Lung microvascular endothelial cell (primary cell): ENCODE data around the gene GLB1L2. TPM values are rescaled to one million over a fixed set of nuclear protein-coding genes. Genes with fewer than 3 reads are reported as not detected.

Source experiments
- DNase-seq, 2 donors: peaks; one replicate each; pipeline versions ENCODE4 v3.0.0 to v3.0.0-alpha.2; 2010; ENCODE audit warnings: low read depth in 2 of 2
- total RNA-seq: library from RNA; depleted of rRNA; stranded (reverse); fragments of >200 nt; gene quantifications from 2 replicates; pipeline ENCODE4 v1.2.1, GENCODE V29; 2014

Gene GLB1L2
- total RNA-seq, 1 donor from 2014 or later, result under 0.01 TPM

- no peak for DNase-seq
Measured at GRCh38 chr11:134346976-134347350, 15.2 kb downstream of the GLB1L2 start.

- DNase-seq, result no peak
Measured at GRCh38 chr11:134347441-134347840, 15.7 kb downstream of the GLB1L2 start.

GRCh38 chr11:134349109-134349801 is 17.5 kb downstream of the GLB1L2 start:
- DNase-seq, result no peak

DNA sequence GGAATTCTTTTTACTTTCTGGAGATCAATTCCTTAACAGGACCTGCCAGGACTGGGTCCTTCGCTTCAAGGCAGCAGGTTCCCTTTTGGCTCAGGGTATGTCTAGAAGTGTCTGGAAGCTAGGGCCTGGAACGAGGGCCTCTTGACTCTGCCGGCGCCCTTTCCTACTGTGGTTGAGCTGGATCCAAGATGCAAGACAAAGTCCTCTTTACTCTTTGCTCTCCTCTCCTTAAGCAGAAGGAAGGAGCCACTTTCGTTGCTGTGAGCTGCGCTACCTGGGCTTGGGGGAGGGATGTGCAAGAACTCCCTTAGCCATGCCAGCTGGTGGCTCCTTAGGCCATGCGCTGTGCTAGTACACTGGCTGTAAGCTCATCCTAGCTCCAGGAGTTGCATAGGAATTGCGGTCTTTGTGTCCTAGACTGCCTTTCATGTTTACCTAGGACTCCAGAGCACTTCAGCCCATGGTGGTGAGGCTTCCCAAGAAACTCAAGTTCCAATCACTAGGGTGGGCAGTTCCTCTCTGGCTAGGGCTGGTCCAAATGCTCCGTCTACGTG is 18.1 kb downstream of the GLB1L2 start:
- no peak for DNase-seq

GRCh38 chr11:134350381-134350780 is 18.6 kb downstream of the GLB1L2 start:
- no peak for DNase-seq

DNA sequence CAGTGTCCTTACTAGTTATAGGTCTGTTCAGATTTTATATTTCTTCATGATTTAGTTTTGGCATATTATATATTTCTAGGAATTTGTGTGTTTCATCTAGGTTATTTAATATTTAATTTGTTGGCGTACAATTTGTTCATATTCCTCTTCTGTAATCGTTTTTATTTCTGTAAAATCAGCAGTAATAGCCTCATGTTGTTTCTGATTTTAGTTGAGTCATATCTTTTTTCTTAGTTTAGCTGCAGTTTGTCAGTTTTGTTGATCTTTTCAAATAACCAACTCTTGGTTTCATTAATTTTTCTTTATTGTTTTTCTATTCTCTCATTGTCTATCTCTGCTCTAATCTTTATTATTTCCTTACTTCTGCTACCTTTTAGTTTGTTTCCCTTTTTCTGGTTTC is 20.3 kb downstream of the GLB1L2 start:
- no peak for DNase-seq

DNA sequence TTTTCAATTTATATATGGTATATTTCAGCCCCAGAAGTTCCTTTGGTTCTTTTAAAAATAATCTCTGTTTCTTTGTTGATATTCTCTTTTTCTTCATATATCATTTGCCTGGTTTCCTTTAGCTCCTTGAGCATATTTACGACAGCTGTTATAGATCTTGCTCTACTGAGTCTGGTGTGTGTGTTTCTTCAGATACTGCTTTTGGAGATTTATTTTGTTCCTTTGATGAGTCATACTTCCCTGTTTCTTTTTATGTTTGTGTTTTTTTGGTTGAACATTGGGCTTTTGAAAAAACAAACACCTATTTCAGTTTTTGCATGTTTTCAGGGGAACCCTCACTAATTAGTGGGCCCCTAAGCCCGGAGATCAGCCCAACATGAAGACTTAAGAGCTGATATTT is 23.3 kb downstream of the GLB1L2 start:
- no peak for DNase-seq

GRCh38 chr11:134355656-134356055 is 23.9 kb downstream of the GLB1L2 start:
- no peak for DNase-seq

DNA sequence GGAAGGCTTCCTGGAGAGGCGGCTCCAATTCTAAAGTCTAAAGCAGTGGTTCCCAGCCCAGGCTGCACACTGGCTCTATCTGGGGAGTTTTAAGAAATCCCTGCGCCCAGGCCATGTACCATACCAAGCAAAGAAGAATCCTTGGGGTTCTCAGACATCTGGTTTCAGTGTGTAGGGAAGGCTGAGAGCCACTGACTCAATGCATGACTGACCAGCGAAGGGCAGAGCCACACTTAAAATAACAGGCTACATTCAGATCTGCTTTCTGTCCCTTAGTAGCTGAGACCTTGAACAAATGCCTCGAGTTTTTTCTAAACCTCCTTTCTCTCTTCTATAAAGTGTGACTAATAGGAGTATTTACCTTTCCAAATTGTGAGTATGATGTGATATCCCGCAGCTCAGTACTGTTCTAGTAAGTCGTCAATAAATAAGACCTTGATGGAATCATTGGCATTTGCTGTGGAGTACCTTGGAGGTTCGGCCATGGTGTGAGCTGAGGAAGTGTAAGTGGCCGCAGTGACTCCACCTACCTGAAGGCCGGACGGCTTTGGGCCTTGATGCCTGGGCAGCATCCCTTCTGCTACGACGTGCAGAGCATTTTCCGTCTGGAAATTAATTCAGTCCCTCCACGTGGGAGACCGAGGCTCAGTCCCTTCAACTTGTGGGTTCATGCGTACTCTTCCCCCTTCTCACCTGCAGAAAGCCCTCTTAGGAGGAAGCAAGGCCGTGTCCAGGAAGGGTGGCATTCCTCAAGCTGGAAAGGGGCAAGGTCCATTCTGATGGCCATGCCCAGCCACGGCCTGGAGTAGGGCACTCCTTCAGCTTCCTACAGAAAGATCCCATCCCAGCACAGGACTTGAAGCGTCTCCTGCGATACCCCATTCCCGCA is 25.1 kb downstream of the GLB1L2 start:
- DNase-seq, result no peak

GRCh38 chr11:134357545-134357839 is 25.7 kb downstream of the GLB1L2 start:
- DNase-seq, result no peak

- DNase-seq, result no peak
Measured at GRCh38 chr11:134358165-134358855, 26.5 kb downstream of the GLB1L2 start.

GRCh38 chr11:134358856-134359490 is 27.2 kb downstream of the GLB1L2 start:
- DNase-seq, result no peak

GRCh38 chr11:134359646-134360045 is 27.9 kb downstream of the GLB1L2 start:
- DNase-seq, result no peak

- peak; percentile 75 to 82 for DNase-seq
Measured at GRCh38 chr11:134360050-134360835, 28.5 kb downstream of the GLB1L2 start.

GRCh38 chr11:134361661-134362060 is 29.9 kb downstream of the GLB1L2 start:
- DNase-seq, result peak in 1 of 2 donors; percentile 4

DNA sequence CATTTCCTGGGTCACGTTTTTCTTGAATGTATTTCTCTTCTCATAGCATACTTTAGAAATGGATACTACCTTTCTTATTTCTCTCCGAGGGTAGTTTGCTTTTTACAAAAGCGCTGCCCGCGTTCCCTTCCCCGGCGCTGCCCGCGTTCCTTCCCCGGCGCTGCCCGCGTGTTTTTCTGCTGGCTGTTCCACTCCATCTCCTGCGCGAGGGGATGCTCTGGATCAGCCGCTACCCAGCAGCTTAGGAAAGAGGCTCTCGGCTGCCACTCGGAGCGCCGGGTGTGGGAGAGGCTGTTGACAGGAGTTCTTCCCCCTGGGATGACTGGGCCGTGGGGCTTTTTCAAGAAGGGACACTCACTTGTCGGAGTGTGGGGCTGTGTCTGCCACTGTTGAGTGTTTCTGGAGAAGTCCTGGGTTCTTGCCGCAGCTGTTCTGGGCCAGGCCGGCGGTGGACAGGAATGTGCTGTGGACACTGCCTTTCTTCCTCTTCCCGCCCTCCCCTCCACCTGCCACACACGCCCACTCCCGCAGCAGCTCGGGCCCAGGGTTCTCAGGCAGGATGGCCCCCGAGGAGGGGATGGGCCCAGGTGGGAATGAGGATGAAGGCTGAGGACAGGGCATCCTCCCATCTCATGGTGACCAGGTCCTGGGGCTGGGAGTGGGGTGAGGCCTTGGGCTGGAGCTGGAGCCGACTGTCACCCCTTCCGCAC is 30.6 kb downstream of the GLB1L2 start:
- DNase-seq, result no peak

- no peak for DNase-seq
Measured at GRCh38 chr11:134363161-134363560, 31.4 kb downstream of the GLB1L2 start.

DNA sequence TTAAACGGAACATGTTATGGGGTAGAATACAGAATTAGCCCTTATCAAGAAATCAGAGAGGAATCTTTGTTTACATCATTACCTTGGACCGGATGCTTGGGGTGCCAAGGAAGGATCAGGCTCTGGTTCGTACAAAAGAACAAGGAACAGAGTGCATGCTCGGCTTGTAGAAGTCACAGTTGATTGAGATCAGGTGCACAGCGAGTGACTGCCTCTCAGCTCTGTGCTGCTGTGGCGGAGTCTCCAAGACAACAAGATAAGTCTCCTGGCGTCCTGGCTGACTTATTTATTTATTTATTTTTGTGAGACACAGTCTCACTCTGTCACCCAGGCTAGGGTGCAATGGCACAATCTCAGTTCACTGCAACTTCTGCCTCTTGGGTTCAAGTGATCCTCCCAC is 31.8 kb downstream of the GLB1L2 start:
- DNase-seq, result no peak

GRCh38 chr11:134364261-134364660 is 32.5 kb downstream of the GLB1L2 start:
- no peak for DNase-seq
